ENCODE data around the gene SDK1. TPM values are rescaled to one million over a fixed set of nuclear protein-coding genes. Genes with fewer than 3 reads are reported as not detected.

The SDK1 gene
- total RNA-seq, 1 donor from 2014 or later: 3.9 TPM

GRCh38 chr7:3349126-3349525 is 48.1 kb downstream of the SDK1 start:
- no peaks in the 10 kb centered on the region for H3K27me3 ChIP-seq (ENCODE audit: control insufficient read depth, insufficient read depth, low read length)
- H3K4me3 ChIP-seq (ENCODE audit: low read depth, low read length): no peak overlapping the region
- no peak for DNase-seq (ENCODE audit: low read depth)
- no peak for TF ChIP-seq CTCF (IDR thresholded peaks at IDR 0.05; ENCODE audit: insufficient read depth, low read length, poor library complexity, severe bottlenecking)
- no peaks in the 10 kb centered on the region for H3K36me3 ChIP-seq (ENCODE audit: control insufficient read depth, insufficient read depth, low read length)

- no peak for TF ChIP-seq CTCF (IDR thresholded peaks at IDR 0.05; ENCODE audit: insufficient read depth, low read length, poor library complexity, severe bottlenecking)
- DNase-seq (ENCODE audit: low read depth): no peak
- Histone ChIP-seq H3K36me3 (ENCODE audit: control insufficient read depth, insufficient read depth, low read length) (no peaks in the 10 kb centered on the region), H3K27me3 (ENCODE audit: control insufficient read depth, insufficient read depth, low read length) (no peaks in the 10 kb centered on the region), H3K4me3 (ENCODE audit: low read depth, low read length) (no peak overlapping the region)
Measured at GRCh38 chr7:3356173-3356572, 55.1 kb downstream of the SDK1 start.

DNA sequence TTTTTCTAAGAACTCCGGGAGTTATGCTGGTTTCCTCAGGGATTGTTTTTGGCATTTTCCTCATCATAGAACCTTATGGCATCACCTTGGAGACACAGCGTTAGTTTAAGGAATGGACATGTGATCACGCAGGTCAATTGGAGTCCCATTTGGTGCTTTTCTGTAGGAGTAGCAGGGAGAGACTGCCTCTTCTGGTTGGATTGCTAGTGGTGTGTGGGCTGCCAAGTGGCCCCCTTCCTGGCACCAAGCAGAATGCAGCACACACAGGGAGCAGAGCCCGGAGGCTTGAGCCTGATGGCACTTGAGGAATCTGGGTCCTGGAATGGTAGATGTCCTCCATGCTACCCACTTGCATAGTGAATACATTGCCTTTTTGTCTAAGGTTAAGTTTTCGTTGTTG is 57.9 kb downstream of the SDK1 start:
- TF ChIP-seq CTCF (IDR thresholded peaks at IDR 0.05; ENCODE audit: insufficient read depth, low read length, poor library complexity, severe bottlenecking): no peak
- no peaks in the 10 kb centered on the region for H3K36me3 ChIP-seq (ENCODE audit: control insufficient read depth, insufficient read depth, low read length)
- no peak for DNase-seq (ENCODE audit: low read depth)
- H3K4me3 ChIP-seq (ENCODE audit: low read depth, low read length): no peak overlapping the region
- H3K27me3 ChIP-seq (ENCODE audit: control insufficient read depth, insufficient read depth, low read length): no peaks in the 10 kb centered on the region

DNA sequence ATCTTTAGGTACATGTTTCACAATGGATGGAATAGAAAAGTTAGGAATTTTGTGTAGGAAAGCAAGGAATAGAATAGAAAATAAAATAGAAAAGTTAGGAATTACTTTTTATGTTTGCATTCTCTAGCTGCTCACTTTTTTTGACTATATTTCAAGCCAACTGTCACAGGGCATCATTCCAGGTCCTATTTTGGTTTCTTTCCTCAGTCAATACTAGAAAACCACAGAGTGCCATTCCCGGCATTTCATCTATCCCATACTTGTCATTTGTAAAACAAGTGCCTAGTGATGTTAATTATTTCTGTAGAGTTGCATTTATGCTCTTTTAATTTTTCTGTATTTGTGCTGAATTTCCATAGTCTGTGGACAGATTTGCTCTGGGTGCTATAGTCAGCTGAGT is 66.2 kb downstream of the SDK1 start:
- no peak for TF ChIP-seq CTCF (IDR thresholded peaks at IDR 0.05; ENCODE audit: insufficient read depth, low read length, poor library complexity, severe bottlenecking)
- no peak for DNase-seq (ENCODE audit: low read depth)
- no peak overlapping the region for H3K4me3 ChIP-seq (ENCODE audit: low read depth, low read length)

GRCh38 chr7:3370068-3370830 is 69.2 kb downstream of the SDK1 start:
- H3K4me3 ChIP-seq (ENCODE audit: low read depth, low read length): no peak overlapping the region
- TF ChIP-seq CTCF (IDR thresholded peaks at IDR 0.05; ENCODE audit: insufficient read depth, low read length, poor library complexity, severe bottlenecking): no peak
- no peaks in the 10 kb centered on the region for H3K36me3 ChIP-seq (ENCODE audit: control insufficient read depth, insufficient read depth, low read length)
- no peak for DNase-seq (ENCODE audit: low read depth)
- no peaks in the 10 kb centered on the region for H3K27me3 ChIP-seq (ENCODE audit: control insufficient read depth, insufficient read depth, low read length)

More for the DNA sequence above, 66.2 kb downstream of the SDK1 start:
- Histone ChIP-seq H3K27me3 (ENCODE audit: control insufficient read depth, insufficient read depth, low read length) (no peaks in the 10 kb centered on the region), H3K36me3 (ENCODE audit: control insufficient read depth, insufficient read depth, low read length) (no peaks in the 10 kb centered on the region)

DNA sequence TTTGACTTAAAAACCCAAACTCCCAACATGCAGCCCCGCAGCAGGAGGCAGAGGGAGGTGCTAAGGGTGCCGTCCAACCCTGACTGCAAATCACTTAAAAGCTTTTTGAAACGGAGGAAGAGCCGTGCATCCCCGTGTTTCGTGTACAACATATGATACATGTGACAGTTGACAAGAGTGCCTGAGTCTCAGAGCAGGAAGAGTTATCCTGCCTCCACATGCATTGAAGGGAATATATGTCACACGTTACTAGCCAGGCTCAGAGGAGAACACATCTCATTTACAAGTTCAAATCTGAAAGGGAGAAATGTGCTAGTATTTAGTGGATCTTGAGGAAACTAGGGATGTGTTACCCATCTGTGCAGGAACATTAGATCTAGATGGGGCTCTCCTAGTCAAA is 69.9 kb downstream of the SDK1 start:
- no peak for TF ChIP-seq CTCF (IDR thresholded peaks at IDR 0.05; ENCODE audit: insufficient read depth, low read length, poor library complexity, severe bottlenecking)
- Histone ChIP-seq H3K4me3 (ENCODE audit: low read depth, low read length) (no peak overlapping the region), H3K27me3 (ENCODE audit: control insufficient read depth, insufficient read depth, low read length) (no peaks in the 10 kb centered on the region), H3K36me3 (ENCODE audit: control insufficient read depth, insufficient read depth, low read length) (no peaks in the 10 kb centered on the region)
- no peak for DNase-seq (ENCODE audit: low read depth)

Data from kidney epithelial cell (primary cell).